Measurements from ENCODE around the gene KIF5B.
"Not testable (repeated sequence)": the region's sequence is repeated elsewhere in the genome, so short reads cannot be mapped to it uniquely, and the experiment has no call there.

The KIF5B gene

GRCh38 chr10:31982111-31982510 is 74.1 kb downstream of the KIF5B start:
- Histone ChIP-seq H3K4me1 (ENCODE audit: control insufficient read depth, insufficient read depth, low read length) (peaks cover 6% of the 10 kb centered on the region; the same call in 1 of the 2 replicates), H3K36me3 (ENCODE audit: control insufficient read depth, insufficient read depth, low read length) (no peaks in the 10 kb centered on the region), H3K27me3 (ENCODE audit: control insufficient read depth, insufficient read depth, low read length) (no peaks in the 10 kb centered on the region), H3K4me3 (ENCODE audit: low read depth, low read length) (no peak overlapping the region), H3K9ac (ENCODE audit: low read length) (no peak overlapping the region), H3K27ac (ENCODE audit: low read depth, low read length) (no peak overlapping the region), H3K9me3 (ENCODE audit: control insufficient read depth, insufficient read depth, low read depth, low read length) (peaks cover 16% of the 10 kb centered on the region)

- H3K27ac ChIP-seq (ENCODE audit: low read depth, low read length), result no peak overlapping the region
- H3K4me1 ChIP-seq (ENCODE audit: control insufficient read depth, insufficient read depth, low read length), result peaks cover 6% of the 10 kb centered on the region; the same call in 1 of the 2 replicates
- no peaks in the 10 kb centered on the region for H3K27me3 ChIP-seq (ENCODE audit: control insufficient read depth, insufficient read depth, low read length)
- no peaks in the 10 kb centered on the region for H3K36me3 ChIP-seq (ENCODE audit: control insufficient read depth, insufficient read depth, low read length)
- no peak overlapping the region for H3K9ac ChIP-seq (ENCODE audit: low read length)
- H3K4me3 ChIP-seq (ENCODE audit: low read depth, low read length), result no peak overlapping the region
- peaks cover 16% of the 10 kb centered on the region for H3K9me3 ChIP-seq (ENCODE audit: control insufficient read depth, insufficient read depth, low read depth, low read length)
Measured at GRCh38 chr10:31980471-31980870, 75.8 kb downstream of the KIF5B start.

GRCh38 chr10:31979071-31979470 is 77.2 kb downstream of the KIF5B start:
- not testable (repeated sequence) for H3K27me3 ChIP-seq (ENCODE audit: control insufficient read depth, insufficient read depth, low read length); H3K9ac ChIP-seq (ENCODE audit: low read length); H3K27ac ChIP-seq (ENCODE audit: low read depth, low read length); H3K36me3 ChIP-seq (ENCODE audit: control insufficient read depth, insufficient read depth, low read length); H3K4me3 ChIP-seq (ENCODE audit: low read depth, low read length)
- Histone ChIP-seq H3K9me3 (ENCODE audit: control insufficient read depth, insufficient read depth, low read depth, low read length) (peaks cover 16% of the 10 kb centered on the region), H3K4me1 (ENCODE audit: control insufficient read depth, insufficient read depth, low read length) (peaks cover 17% of the 10 kb centered on the region)

- Histone ChIP-seq H3K9ac (ENCODE audit: low read length) (no peak overlapping the region), H3K36me3 (ENCODE audit: control insufficient read depth, insufficient read depth, low read length) (no peaks in the 10 kb centered on the region), H3K9me3 (ENCODE audit: control insufficient read depth, insufficient read depth, low read depth, low read length) (peaks cover 16% of the 10 kb centered on the region), H3K4me1 (ENCODE audit: control insufficient read depth, insufficient read depth, low read length) (peaks cover 17% of the 10 kb centered on the region), H3K27me3 (ENCODE audit: control insufficient read depth, insufficient read depth, low read length) (no peaks in the 10 kb centered on the region), H3K4me3 (ENCODE audit: low read depth, low read length) (no peak overlapping the region), H3K27ac (ENCODE audit: low read depth, low read length) (no peak overlapping the region)
Measured at GRCh38 chr10:31978156-31978483, 78.1 kb downstream of the KIF5B start.

GRCh38 chr10:31977440-31978155 is 78.6 kb downstream of the KIF5B start:
- Histone ChIP-seq H3K4me3 (ENCODE audit: low read depth, low read length) (no peak overlapping the region), H3K4me1 (ENCODE audit: control insufficient read depth, insufficient read depth, low read length) (peaks cover 17% of the 10 kb centered on the region), H3K9ac (ENCODE audit: low read length) (no peak overlapping the region), H3K27ac (ENCODE audit: low read depth, low read length) (no peak overlapping the region), H3K36me3 (ENCODE audit: control insufficient read depth, insufficient read depth, low read length) (no peaks in the 10 kb centered on the region), H3K27me3 (ENCODE audit: control insufficient read depth, insufficient read depth, low read length) (no peaks in the 10 kb centered on the region), H3K9me3 (ENCODE audit: control insufficient read depth, insufficient read depth, low read depth, low read length) (peaks cover 16% of the 10 kb centered on the region)

GRCh38 chr10:31975157-31975765 is 81.0 kb downstream of the KIF5B start:
- no peak overlapping the region for H3K27ac ChIP-seq (ENCODE audit: low read depth, low read length)
- H3K36me3 ChIP-seq (ENCODE audit: control insufficient read depth, insufficient read depth, low read length), result no peaks in the 10 kb centered on the region
- H3K9me3 ChIP-seq (ENCODE audit: control insufficient read depth, insufficient read depth, low read depth, low read length), result peaks cover 10% of the 10 kb centered on the region
- no peak overlapping the region for H3K9ac ChIP-seq (ENCODE audit: low read length)
- no peaks in the 10 kb centered on the region for H3K27me3 ChIP-seq (ENCODE audit: control insufficient read depth, insufficient read depth, low read length)
- peaks cover 17% of the 10 kb centered on the region for H3K4me1 ChIP-seq (ENCODE audit: control insufficient read depth, insufficient read depth, low read length)
- no peak overlapping the region for H3K4me3 ChIP-seq (ENCODE audit: low read depth, low read length)

- Histone ChIP-seq H3K27me3 (ENCODE audit: control insufficient read depth, insufficient read depth, low read length) (no peaks in the 10 kb centered on the region), H3K27ac (ENCODE audit: low read depth, low read length) (no peak overlapping the region), H3K4me3 (ENCODE audit: low read depth, low read length) (no peak overlapping the region)
Measured at GRCh38 chr10:31974434-31975124, 81.6 kb downstream of the KIF5B start.

GRCh38 chr10:31972519-31973041 is 83.6 kb downstream of the KIF5B start:
- Histone ChIP-seq H3K27me3 (ENCODE audit: control insufficient read depth, insufficient read depth, low read length) (no peaks in the 10 kb centered on the region), H3K36me3 (ENCODE audit: control insufficient read depth, insufficient read depth, low read length) (no peaks in the 10 kb centered on the region), H3K9ac (ENCODE audit: low read length) (no peak overlapping the region), H3K4me3 (ENCODE audit: low read depth, low read length) (no peak overlapping the region), H3K4me1 (ENCODE audit: control insufficient read depth, insufficient read depth, low read length) (peaks cover 15% of the 10 kb centered on the region), H3K27ac (ENCODE audit: low read depth, low read length) (no peak overlapping the region), H3K9me3 (ENCODE audit: control insufficient read depth, insufficient read depth, low read depth, low read length) (no peaks in the 10 kb centered on the region)

More at GRCh38 chr10:31974434-31975124, 81.6 kb downstream of the KIF5B start:
- H3K9ac ChIP-seq (ENCODE audit: low read length), result no peak overlapping the region
- H3K36me3 ChIP-seq (ENCODE audit: control insufficient read depth, insufficient read depth, low read length), result no peaks in the 10 kb centered on the region
- peaks cover 5% of the 10 kb centered on the region for H3K9me3 ChIP-seq (ENCODE audit: control insufficient read depth, insufficient read depth, low read depth, low read length)
- peaks cover 17% of the 10 kb centered on the region for H3K4me1 ChIP-seq (ENCODE audit: control insufficient read depth, insufficient read depth, low read length)

GRCh38 chr10:31969847-31970246 is 86.4 kb downstream of the KIF5B start:
- H3K9me3 ChIP-seq (ENCODE audit: control insufficient read depth, insufficient read depth, low read depth, low read length); H3K27ac ChIP-seq (ENCODE audit: low read depth, low read length); H3K4me1 ChIP-seq (ENCODE audit: control insufficient read depth, insufficient read depth, low read length); H3K27me3 ChIP-seq (ENCODE audit: control insufficient read depth, insufficient read depth, low read length); H3K4me3 ChIP-seq (ENCODE audit: low read depth, low read length); H3K9ac ChIP-seq (ENCODE audit: low read length); H3K36me3 ChIP-seq (ENCODE audit: control insufficient read depth, insufficient read depth, low read length): not testable (repeated sequence)

- Histone ChIP-seq H3K36me3 (ENCODE audit: control insufficient read depth, insufficient read depth, low read length) (no peaks in the 10 kb centered on the region), H3K27me3 (ENCODE audit: control insufficient read depth, insufficient read depth, low read length) (no peaks in the 10 kb centered on the region), H3K4me3 (ENCODE audit: low read depth, low read length) (no peak overlapping the region), H3K9me3 (ENCODE audit: control insufficient read depth, insufficient read depth, low read depth, low read length) (no peaks in the 10 kb centered on the region), H3K9ac (ENCODE audit: low read length) (no peak overlapping the region), H3K4me1 (ENCODE audit: control insufficient read depth, insufficient read depth, low read length) (no peaks in the 10 kb centered on the region; the same call in 1 of the 2 replicates), H3K27ac (ENCODE audit: low read depth, low read length) (no peak overlapping the region)
Measured at GRCh38 chr10:31963589-31963980, 92.6 kb downstream of the KIF5B start.
